DOHH2 (cell line): ENCODE measurements around the gene FBXL17.

ENCODE experiments used
- H3F3A ChIP-seq: fragments of 200-600 bp; sonication (generic), shearing (Covaris generic); 2 replicates; pipeline ENCODE4 v1.6.0; 2016; ENCODE audit warnings: antibody characterized with exemption, mild to moderate bottlenecking; ENCODE audit not compliant: control insufficient read depth, insufficient read depth
- H3K27ac ChIP-seq: fragments of 200-600 bp; sonication (generic); 2 replicates; pipeline ENCODE4 v1.5.1; 2014; ENCODE audit warnings: low read depth, mild to moderate bottlenecking, low read length, moderate library complexity
- H3K27me3 ChIP-seq: fragments of 200-600 bp; sonication (generic); 2 replicates; pipeline ENCODE4 v1.6.1; 2014; ENCODE audit warnings: mild to moderate bottlenecking, low read length, mixed read lengths; ENCODE audit not compliant: control insufficient read depth
- H3K36me3 ChIP-seq: fragments of 200-600 bp; sonication (generic); 2 replicates; pipeline ENCODE4 v1.6.1; 2014; ENCODE audit warnings: mild to moderate bottlenecking, low read length, moderate library complexity, mixed read lengths; ENCODE audit not compliant: control insufficient read depth
- H3K4me1 ChIP-seq: fragments of 200-600 bp; sonication (generic); 2 replicates; pipeline ENCODE4 v1.6.1; 2014; ENCODE audit warnings: mild to moderate bottlenecking, low read length, mixed read lengths; ENCODE audit not compliant: control insufficient read depth
- H3K4me2 ChIP-seq: fragments of 200-600 bp; sonication (generic); 2 replicates; pipeline ENCODE4 v1.6.0; 2014; ENCODE audit warnings: mild to moderate bottlenecking, low read length, moderate library complexity
- H3K4me3 ChIP-seq: fragments of 200-600 bp; sonication (generic); 2 replicates; pipeline ENCODE4 v1.5.1; 2014; ENCODE audit warnings: mild to moderate bottlenecking, low read length, mixed read lengths
- H3K79me2 ChIP-seq: fragments of 200-600 bp; sonication (generic); 2 replicates; pipeline ENCODE4 v1.6.1; 2014; ENCODE audit warnings: mild to moderate bottlenecking, low read length, mixed read lengths; ENCODE audit not compliant: control insufficient read depth
- H3K9me2 ChIP-seq: fragments of 200-600 bp; sonication (generic); replicated peaks from 2 replicates; pipeline ENCODE4 v1.6.1; 2014; ENCODE audit warnings: mild to moderate bottlenecking, low read length, mixed read lengths; ENCODE audit not compliant: control insufficient read depth
- H3K9me3 ChIP-seq: fragments of 200-600 bp; sonication (generic); 2 replicates; pipeline ENCODE4 v1.6.1; 2014; ENCODE audit warnings: antibody characterized with exemption, low read length, mixed read lengths; ENCODE audit not compliant: control insufficient read depth, insufficient read depth
- H4K20me1 ChIP-seq: fragments of 200-600 bp; sonication (generic); 2 replicates; pipeline ENCODE4 v1.6.0; 2014; ENCODE audit warnings: low read depth, mild to moderate bottlenecking, antibody characterized with exemption, low read length, moderate library complexity; ENCODE audit not compliant: control insufficient read depth, insufficient read depth
- CTCF ChIP-seq: fragments of 200-600 bp; sonication (generic); IDR thresholded peaks from one replicate; pipeline ENCODE4 v1.5.1; 2014; ENCODE audit warnings: antibody characterized with exemption, mild to moderate bottlenecking, low read depth, low read length; ENCODE audit not compliant: poor library complexity, severe bottlenecking
- EZH2phosphoT487 ChIP-seq: fragments of 200-600 bp; sonication (generic); IDR thresholded peaks from 2 replicates; pipeline ENCODE4 v1.6.1; 2017; ENCODE audit warnings: borderline replicate concordance, mild to moderate bottlenecking, antibody characterized with exemption, low read length, moderate library complexity, mixed read lengths

FBXL17 gene

DNA sequence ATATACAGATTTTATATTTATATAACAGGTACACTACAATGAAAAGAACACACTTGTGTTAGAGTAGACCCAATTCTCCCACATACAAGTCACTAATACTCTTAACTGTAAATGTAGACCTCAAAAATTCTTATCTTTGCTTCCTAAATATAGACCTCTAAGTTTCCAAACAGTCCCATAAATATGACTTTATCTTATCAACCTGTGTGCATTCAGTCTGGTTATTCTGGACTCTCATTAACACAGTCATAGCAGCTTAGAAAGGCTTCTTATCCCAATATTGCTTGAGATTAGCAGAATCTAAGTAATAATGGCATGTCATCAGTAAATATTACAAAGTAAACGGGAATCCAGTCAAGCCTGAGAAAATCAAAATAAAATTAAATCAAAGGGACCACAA lies 161.1 kb downstream of the FBXL17 start:
- Histone ChIP-seq H3K79me2 (no peaks in the 10 kb centered on the region), H3K9me2 (no peaks in the 10 kb centered on the region), H3F3A (no peaks in the 10 kb centered on the region), H3K27ac (no peak overlapping the region), H3K4me1 (no peaks in the 10 kb centered on the region), H3K27me3 (no peaks in the 10 kb centered on the region), H3K4me3 (no peak overlapping the region), H3K4me2 (no peak overlapping the region), H3K9me3 (no peaks in the 10 kb centered on the region), H4K20me1 (no peaks in the 10 kb centered on the region), H3K36me3 (no peaks in the 10 kb centered on the region)
- TF ChIP-seq EZH2phosphoT487 (no peak), CTCF (no peak)

DNA sequence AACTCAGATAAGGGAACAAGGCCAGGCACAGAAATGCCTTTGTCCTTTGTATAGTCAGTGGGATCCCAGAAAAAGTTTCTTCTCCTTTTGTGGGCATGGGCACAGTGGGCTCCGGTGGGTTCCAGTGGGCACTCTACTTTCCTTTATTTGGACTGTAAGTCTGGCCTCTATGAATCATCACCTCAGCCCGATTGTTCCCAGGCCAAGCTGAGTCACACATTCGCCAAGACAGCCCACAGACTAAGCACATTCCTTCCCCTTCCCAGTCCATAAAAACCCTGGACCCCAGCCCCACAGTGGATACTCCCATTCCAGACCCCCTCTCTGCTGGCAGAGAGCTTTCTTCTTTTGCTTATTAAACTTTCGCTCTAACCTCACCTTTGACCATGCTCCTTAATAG lies 165.0 kb downstream of the FBXL17 start:
- no peak for TF ChIP-seq CTCF
- no peak for TF ChIP-seq EZH2phosphoT487
- Histone ChIP-seq H3K79me2 (no peaks in the 10 kb centered on the region), H3K4me1 (no peaks in the 10 kb centered on the region), H3F3A (no peaks in the 10 kb centered on the region), H3K4me2 (no peak overlapping the region), H3K36me3 (no peaks in the 10 kb centered on the region), H4K20me1 (no peaks in the 10 kb centered on the region), H3K9me3 (peaks cover 5% of the 10 kb centered on the region; the same call in 1 of the 2 replicates), H3K27ac (no peak overlapping the region), H3K27me3 (no peaks in the 10 kb centered on the region), H3K9me2 (no peaks in the 10 kb centered on the region), H3K4me3 (no peak overlapping the region)

- Histone ChIP-seq H3K4me1 (no peaks in the 10 kb centered on the region), H3K27me3 (no peaks in the 10 kb centered on the region), H3K79me2 (no peaks in the 10 kb centered on the region), H3F3A (no peaks in the 10 kb centered on the region), H4K20me1 (no peaks in the 10 kb centered on the region), H3K9me2 (no peaks in the 10 kb centered on the region), H3K27ac (no peak overlapping the region), H3K9me3 (peaks cover 5% of the 10 kb centered on the region; the same call in 1 of the 2 replicates), H3K4me3 (no peak overlapping the region), H3K36me3 (no peaks in the 10 kb centered on the region), H3K4me2 (no peak overlapping the region)
- TF ChIP-seq CTCF (no peak), EZH2phosphoT487 (no peak)
These were observed 167.0 kb downstream of the FBXL17 start for GRCh38 chr5:108214857-108215256.
